Measurements from ENCODE around the gene ECPAS.

DNA sequence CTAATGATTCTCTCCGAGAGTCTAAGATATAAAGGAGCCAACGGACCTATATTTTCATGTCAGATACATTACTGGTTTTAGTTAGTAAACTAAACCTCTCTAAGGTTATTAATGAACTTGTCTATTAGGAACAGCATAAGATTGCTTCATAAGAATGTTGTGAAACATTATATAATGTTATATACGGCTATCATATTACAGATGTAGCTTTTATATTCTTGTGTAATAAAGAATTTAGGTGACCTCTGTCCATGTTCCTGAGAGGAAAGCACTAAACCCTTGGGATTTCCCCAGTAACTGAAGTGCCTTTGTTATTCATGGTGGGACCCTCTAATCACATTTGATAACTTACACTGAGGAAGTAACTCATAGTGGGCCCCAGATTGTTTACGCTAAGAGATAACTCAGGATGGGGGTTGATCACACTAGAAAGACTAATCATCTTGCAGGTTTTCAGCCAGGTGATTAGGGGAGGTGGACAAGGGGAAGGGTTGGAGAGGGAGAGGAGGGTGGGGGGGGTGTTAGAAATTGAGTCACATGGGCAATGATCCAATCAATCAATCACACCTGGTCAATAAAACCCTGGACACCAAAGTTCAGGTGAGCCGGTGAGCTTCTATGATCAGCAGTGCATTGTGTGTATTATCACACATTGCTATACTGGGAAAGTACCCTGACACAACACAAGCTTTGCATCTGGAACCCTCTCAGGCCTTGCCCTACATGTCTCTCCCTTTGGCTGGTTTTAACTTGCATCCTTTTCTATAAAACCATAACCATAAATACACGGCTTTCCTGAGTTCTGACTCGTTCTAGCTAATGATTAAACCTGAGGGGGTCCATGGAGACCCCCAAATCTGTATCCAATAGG is 25.8 kb downstream of the ECPAS start:
- TF ChIP-seq TAF1 (IDR thresholded peaks at IDR 0.05; ENCODE audit: low read depth), result no peak
- TF ChIP-seq, protein P1, sequence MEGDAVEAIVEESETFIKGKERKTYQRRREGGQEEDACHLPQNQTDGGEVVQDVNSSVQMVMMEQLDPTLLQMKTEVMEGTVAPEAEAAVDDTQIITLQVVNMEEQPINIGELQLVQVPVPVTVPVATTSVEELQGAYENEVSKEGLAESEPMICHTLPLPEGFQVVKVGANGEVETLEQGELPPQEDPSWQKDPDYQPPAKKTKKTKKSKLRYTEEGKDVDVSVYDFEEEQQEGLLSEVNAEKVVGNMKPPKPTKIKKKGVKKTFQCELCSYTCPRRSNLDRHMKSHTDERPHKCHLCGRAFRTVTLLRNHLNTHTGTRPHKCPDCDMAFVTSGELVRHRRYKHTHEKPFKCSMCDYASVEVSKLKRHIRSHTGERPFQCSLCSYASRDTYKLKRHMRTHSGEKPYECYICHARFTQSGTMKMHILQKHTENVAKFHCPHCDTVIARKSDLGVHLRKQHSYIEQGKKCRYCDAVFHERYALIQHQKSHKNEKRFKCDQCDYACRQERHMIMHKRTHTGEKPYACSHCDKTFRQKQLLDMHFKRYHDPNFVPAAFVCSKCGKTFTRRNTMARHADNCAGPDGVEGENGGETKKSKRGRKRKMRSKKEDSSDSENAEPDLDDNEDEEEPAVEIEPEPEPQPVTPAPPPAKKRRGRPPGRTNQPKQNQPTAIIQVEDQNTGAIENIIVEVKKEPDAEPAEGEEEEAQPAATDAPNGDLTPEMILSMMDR (IDR thresholded peaks at IDR 0.05; ENCODE audit: poor library complexity, severe bottlenecking), result no peak
